ENCODE data around the gene RNASE4.

The RNASE4 gene

DNA sequence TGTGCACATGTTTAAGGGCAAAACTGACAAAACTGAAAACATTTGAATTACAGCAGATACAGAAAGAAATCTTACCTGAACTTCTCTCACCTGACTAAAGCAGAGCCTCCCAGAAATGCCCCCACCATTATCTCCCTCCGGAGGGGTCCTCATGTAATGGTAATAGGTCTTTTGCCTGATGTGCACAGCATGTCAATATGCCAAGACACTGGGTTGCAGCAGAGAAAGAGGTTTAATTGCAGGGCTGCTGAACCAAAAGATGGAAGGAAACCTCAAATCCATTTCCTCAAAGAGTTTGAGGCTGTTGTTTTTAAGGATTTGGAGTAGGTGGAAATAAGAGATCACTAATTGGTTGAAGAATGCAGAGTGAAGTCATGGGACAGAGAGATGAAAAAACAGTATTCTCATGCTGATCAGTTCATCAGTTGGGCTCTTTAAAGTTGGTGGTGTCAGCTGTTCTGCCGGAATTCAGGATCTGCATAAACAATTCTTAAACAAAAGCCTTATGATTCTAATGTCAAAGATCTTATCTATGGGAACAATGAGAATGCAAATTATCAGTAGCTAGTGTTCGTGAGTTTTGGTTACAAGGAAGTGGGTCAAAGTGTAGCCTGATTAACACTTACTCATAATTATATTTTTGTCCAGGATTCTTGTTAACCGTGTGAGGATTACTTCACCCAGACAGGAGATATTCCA, 22.4 kb downstream of the RNASE4 start:
- ATAC-seq: no peak
- TF ChIP-seq TSHZ2 (CRISPR knock-in tag; IDR thresholded peaks at IDR 0.05): no peak
- TF ChIP-seq ZNF8 (CRISPR knock-in tag; IDR thresholded peaks at IDR 0.05): no peak
- TF ChIP-seq TOX (CRISPR knock-in tag; IDR thresholded peaks at IDR 0.05; ENCODE audit: borderline replicate concordance): no peak
- TF ChIP-seq ESRRG (CRISPR knock-in tag; IDR thresholded peaks at IDR 0.05): no peak
- TF ChIP-seq PPARA (CRISPR knock-in tag; IDR thresholded peaks at IDR 0.05; ENCODE audit: borderline replicate concordance): no peak
- TF ChIP-seq, protein P1, sequence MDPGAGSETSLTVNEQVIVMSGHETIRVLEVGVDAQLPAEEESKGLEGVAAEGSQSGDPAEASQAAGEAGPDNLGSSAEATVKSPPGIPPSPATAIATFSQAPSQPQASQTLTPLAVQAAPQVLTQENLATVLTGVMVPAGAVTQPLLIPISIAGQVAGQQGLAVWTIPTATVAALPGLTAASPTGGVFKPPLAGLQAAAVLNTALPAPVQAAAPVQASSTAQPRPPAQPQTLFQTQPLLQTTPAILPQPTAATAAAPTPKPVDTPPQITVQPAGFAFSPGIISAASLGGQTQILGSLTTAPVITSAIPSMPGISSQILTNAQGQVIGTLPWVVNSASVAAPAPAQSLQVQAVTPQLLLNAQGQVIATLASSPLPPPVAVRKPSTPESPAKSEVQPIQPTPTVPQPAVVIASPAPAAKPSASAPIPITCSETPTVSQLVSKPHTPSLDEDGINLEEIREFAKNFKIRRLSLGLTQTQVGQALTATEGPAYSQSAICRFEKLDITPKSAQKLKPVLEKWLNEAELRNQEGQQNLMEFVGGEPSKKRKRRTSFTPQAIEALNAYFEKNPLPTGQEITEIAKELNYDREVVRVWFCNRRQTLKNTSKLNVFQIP (CRISPR knock-in tag; IDR thresholded peaks at IDR 0.05; ENCODE audit: borderline replicate concordance, low read depth): no peak
- TF ChIP-seq ZFP30 (CRISPR knock-in tag; IDR thresholded peaks at IDR 0.05): no peak

DNA sequence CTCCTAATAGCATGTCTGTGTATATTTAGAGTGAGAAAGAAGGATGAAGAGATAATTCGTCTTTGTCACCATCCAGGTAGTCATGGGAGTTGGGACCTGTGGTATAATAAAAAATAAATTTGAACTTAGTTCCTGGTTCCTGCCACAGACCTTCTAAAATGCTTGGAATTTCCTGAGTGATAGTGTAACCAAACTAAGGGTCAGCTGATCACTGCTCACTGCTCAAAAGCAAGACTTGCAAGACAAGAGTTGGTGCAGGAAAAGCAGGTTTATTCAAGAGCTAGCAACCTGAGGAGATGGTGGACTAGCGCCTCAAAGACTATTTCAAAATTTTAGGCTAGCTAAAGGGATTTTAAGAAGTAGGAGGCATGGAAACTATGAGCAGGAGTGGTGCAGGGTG, 23.3 kb downstream of the RNASE4 start:
- TF ChIP-seq BACH2 (CRISPR knock-in tag; IDR thresholded peaks at IDR 0.05; ENCODE audit: borderline replicate concordance): no peak
- TF ChIP-seq ZNF565 (CRISPR knock-in tag; conservative IDR thresholded peaks at IDR 0.05; ENCODE audit: low read depth): no peak
- TF ChIP-seq ISL1 (CRISPR knock-in tag; IDR thresholded peaks at IDR 0.05): no peak
- TF ChIP-seq TCF4 (CRISPR knock-in tag; IDR thresholded peaks at IDR 0.05; ENCODE audit: borderline replicate concordance): no peak
- no peak for TF ChIP-seq CSDC2 (CRISPR knock-in tag; IDR thresholded peaks at IDR 0.05)
- TF ChIP-seq, protein P1 (CRISPR knock-in tag; IDR thresholded peaks at IDR 0.05; ENCODE audit: borderline replicate concordance, low read depth): no peak
- no peak for TF ChIP-seq TOX (CRISPR knock-in tag; IDR thresholded peaks at IDR 0.05; ENCODE audit: borderline replicate concordance)
- TF ChIP-seq, protein P2, sequence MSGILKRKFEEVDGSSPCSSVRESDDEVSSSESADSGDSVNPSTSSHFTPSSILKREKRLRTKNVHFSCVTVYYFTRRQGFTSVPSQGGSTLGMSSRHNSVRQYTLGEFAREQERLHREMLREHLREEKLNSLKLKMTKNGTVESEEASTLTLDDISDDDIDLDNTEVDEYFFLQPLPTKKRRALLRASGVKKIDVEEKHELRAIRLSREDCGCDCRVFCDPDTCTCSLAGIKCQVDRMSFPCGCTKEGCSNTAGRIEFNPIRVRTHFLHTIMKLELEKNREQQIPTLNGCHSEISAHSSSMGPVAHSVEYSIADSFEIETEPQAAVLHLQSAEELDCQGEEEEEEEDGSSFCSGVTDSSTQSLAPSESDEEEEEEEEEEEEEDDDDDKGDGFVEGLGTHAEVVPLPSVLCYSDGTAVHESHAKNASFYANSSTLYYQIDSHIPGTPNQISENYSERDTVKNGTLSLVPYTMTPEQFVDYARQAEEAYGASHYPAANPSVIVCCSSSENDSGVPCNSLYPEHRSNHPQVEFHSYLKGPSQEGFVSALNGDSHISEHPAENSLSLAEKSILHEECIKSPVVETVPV (CRISPR knock-in tag; IDR thresholded peaks at IDR 0.05): no peak
- no peak for TF ChIP-seq RARB (CRISPR knock-in tag; IDR thresholded peaks at IDR 0.05)
- no peak for TF ChIP-seq ARNTL (CRISPR knock-in tag; IDR thresholded peaks at IDR 0.05; ENCODE audit: borderline replicate concordance, low read depth)
- no peak for TF ChIP-seq ESRRG (CRISPR knock-in tag; IDR thresholded peaks at IDR 0.05)
- no peak for ATAC-seq

GRCh38 chr14:20711261-20711660, 26.9 kb downstream of the RNASE4 start:
- TF ChIP-seq BACH2 (CRISPR knock-in tag; IDR thresholded peaks at IDR 0.05; ENCODE audit: borderline replicate concordance) (no peak), ISL1 (CRISPR knock-in tag; IDR thresholded peaks at IDR 0.05) (no peak), GLIS3 (CRISPR knock-in tag; IDR thresholded peaks at IDR 0.05) (no peak), ZNF8 (CRISPR knock-in tag; IDR thresholded peaks at IDR 0.05) (no peak)
- no peak for ATAC-seq

DNA sequence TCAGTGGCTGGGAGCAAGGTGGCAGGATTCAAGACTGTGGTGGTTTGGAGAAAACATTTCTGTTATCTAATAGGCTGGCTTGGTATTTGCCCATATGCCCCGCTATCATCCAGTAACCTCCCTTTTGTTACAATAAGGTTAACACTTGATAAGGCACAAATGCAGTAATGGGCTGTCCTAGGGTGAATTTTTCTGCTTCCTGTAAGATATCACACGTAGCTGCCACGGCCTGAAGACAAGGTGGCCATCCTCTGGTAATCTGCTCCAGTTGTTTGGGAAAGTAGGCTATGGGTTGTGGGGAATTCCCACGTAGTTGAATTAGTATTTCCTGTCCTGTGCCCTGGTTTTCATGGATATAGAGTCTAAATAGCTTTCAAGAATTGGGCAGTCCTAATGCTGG, 27.3 kb downstream of the RNASE4 start:
- no peak for ATAC-seq
- TF ChIP-seq CREB5 (CRISPR knock-in tag; IDR thresholded peaks at IDR 0.05; ENCODE audit: low read depth): no peak
- TF ChIP-seq GLIS3 (CRISPR knock-in tag; IDR thresholded peaks at IDR 0.05): no peak
- no peak for TF ChIP-seq OSR1 (CRISPR knock-in tag; IDR thresholded peaks at IDR 0.05)
- no peak for TF ChIP-seq CSDC2 (CRISPR knock-in tag; IDR thresholded peaks at IDR 0.05)
- TF ChIP-seq ESRRG (CRISPR knock-in tag; IDR thresholded peaks at IDR 0.05): no peak
- no peak for TF ChIP-seq PPARA (CRISPR knock-in tag; IDR thresholded peaks at IDR 0.05; ENCODE audit: borderline replicate concordance)
- TF ChIP-seq ISL1 (CRISPR knock-in tag; IDR thresholded peaks at IDR 0.05): no peak
- no peak for TF ChIP-seq BACH2 (CRISPR knock-in tag; IDR thresholded peaks at IDR 0.05; ENCODE audit: borderline replicate concordance)
- no peak for TF ChIP-seq ZFP30 (CRISPR knock-in tag; IDR thresholded peaks at IDR 0.05)
- no peak for TF ChIP-seq ZNF70 (CRISPR knock-in tag; IDR thresholded peaks at IDR 0.05)
- no peak for TF ChIP-seq TCF4 (CRISPR knock-in tag; IDR thresholded peaks at IDR 0.05; ENCODE audit: borderline replicate concordance)
- TF ChIP-seq, protein P2 (CRISPR knock-in tag; IDR thresholded peaks at IDR 0.05): no peak
- TF ChIP-seq, protein P1 (CRISPR knock-in tag; IDR thresholded peaks at IDR 0.05; ENCODE audit: borderline replicate concordance, low read depth): no peak
- no peak for TF ChIP-seq TOX (CRISPR knock-in tag; IDR thresholded peaks at IDR 0.05; ENCODE audit: borderline replicate concordance)
- TF ChIP-seq ZC3H10 (CRISPR knock-in tag; IDR thresholded peaks at IDR 0.05): no peak
